ENCODE measurements around the gene WWOX. TPM values are rescaled to one million over a fixed set of nuclear protein-coding genes. Genes with fewer than 3 reads are reported as not detected.

The WWOX gene
- total RNA-seq, 1 donor: 8.2 TPM

DNA sequence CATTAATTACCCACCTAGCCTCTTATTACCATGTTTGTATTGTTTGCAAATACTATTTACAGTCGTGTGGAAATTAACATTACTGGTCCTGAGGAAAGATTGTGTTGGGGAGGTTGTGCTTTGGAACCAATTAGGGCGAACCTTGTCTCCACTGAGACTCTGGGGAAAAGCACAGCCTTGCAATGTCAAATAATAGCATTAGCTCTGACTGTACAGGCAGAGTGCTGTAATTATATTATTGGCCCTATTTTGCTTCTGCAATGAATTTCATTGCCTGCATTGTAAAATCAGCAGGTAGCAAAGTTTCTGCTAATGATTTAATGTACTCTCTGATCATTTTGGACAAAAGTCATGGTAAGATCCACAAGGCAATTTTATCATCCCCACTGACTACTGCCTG is 97.0 kb downstream of the WWOX start:
- DNase-seq (ENCODE audit: low read depth): no peak
- TF ChIP-seq, protein P1, sequence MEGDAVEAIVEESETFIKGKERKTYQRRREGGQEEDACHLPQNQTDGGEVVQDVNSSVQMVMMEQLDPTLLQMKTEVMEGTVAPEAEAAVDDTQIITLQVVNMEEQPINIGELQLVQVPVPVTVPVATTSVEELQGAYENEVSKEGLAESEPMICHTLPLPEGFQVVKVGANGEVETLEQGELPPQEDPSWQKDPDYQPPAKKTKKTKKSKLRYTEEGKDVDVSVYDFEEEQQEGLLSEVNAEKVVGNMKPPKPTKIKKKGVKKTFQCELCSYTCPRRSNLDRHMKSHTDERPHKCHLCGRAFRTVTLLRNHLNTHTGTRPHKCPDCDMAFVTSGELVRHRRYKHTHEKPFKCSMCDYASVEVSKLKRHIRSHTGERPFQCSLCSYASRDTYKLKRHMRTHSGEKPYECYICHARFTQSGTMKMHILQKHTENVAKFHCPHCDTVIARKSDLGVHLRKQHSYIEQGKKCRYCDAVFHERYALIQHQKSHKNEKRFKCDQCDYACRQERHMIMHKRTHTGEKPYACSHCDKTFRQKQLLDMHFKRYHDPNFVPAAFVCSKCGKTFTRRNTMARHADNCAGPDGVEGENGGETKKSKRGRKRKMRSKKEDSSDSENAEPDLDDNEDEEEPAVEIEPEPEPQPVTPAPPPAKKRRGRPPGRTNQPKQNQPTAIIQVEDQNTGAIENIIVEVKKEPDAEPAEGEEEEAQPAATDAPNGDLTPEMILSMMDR (IDR thresholded peaks at IDR 0.05; ENCODE audit: insufficient read depth, low read depth, low read length): no peak
- no peak overlapping the region for H3K4me3 ChIP-seq (ENCODE audit: low read depth, low read length)

DNA sequence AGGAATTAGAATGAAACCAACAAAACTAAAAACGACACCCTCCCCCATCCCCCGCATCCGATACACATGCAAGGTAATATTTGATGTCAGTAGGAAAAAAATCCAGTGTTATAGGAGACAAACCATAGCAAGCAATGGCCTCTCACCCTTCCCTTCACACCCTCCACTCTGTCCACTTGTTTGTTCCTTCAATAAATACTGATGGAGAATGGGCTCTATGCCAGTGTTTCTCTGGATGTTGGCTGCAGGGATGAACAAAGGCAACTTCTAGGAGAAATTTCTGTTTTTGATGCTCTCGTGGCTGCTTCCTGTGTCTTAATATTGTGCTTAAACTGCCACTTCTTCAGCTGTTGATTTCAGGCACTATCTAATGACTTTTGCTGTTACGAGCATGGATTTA is 98.8 kb downstream of the WWOX start:
- H3K4me3 ChIP-seq (ENCODE audit: low read depth, low read length): no peak overlapping the region
- TF ChIP-seq, protein P1 (IDR thresholded peaks at IDR 0.05; ENCODE audit: insufficient read depth, low read depth, low read length): no peak
- no peak for DNase-seq (ENCODE audit: low read depth)

DNA sequence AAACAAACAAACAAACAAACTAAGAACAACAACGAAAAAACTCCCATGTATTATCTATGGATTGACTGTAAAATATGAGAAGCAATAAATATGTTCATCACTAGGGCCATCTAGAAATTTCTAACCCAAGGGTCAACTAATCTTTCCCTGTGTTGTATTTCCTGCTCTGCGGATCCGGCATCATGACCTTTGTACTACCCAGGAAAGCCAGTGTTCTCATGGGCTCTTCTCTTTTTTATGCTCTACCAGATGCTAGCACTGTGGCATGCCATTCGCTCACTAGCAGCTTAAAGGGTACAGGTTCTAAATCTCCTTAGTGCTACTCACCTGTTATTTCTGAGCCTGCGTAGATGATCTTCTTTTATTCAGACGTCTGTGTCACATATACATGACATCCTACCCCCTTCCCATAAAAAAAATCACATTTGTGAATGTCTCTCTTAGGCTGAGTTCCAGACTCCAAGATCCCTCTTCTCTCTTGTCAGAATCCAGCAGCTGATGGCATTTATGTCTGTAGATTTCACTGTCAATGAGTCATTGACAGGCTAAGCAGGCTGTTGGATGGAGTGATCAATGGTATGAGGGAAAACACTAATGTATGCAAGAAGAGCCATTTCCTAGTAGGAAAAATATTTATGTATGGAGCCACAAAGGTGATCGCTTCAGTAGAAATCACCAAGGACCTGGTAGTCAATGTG is 100.0 kb downstream of the WWOX start:
- no peak overlapping the region for H3K4me3 ChIP-seq (ENCODE audit: low read depth, low read length)
- DNase-seq (ENCODE audit: low read depth): no peak
- TF ChIP-seq, protein P1 (IDR thresholded peaks at IDR 0.05; ENCODE audit: insufficient read depth, low read depth, low read length): no peak

DNA sequence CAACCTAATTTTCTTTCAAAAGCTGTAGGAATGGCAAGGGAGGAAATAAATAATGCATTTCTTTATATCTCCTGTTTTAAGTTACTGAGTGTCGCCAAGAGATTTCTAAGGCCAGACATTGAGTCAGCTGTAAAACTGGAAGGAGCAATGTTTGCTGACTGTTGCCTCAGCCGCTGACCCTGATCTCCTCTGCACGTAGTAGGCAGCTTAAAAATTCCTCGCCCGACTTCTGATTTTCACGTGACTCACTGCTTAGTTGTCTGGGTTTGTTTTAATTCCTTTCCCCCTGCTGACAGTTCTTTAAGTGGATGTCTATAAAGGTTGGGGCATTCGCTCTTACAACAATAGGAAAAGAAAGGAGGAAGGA is 100.6 kb downstream of the WWOX start:
- DNase-seq (ENCODE audit: low read depth): no peak

DNA sequence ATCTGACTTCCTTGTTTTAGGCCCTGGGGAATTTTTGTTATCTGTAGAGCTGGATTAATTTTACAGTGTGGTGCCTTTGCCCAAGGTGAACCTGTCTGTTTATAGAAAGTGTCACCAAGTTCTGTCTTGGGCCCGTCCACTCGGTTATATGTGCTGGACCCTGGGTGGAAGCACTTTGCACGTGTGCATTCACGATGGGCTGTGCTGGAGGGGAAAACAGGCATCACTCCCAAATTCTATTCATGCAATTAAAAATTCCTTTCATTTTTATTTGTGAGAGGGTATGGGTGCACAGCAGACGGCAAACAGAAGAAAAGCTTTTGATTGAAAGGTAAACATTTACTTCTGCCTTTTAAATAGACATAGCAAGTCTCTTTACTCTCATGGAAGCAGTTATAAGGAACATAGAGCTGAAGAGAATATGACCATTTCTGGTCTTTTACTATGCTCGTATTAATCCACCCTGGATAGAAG is 101.2 kb downstream of the WWOX start:
- H3K4me3 ChIP-seq (ENCODE audit: low read depth, low read length): no peak overlapping the region
- TF ChIP-seq, protein P1 (IDR thresholded peaks at IDR 0.05; ENCODE audit: insufficient read depth, low read depth, low read length): no peak
- no peak for DNase-seq (ENCODE audit: low read depth)

More for the DNA sequence above, 100.6 kb downstream of the WWOX start:
- TF ChIP-seq, protein P1 (IDR thresholded peaks at IDR 0.05; ENCODE audit: insufficient read depth, low read depth, low read length): no peak
- no peak overlapping the region for H3K4me3 ChIP-seq (ENCODE audit: low read depth, low read length)

DNA sequence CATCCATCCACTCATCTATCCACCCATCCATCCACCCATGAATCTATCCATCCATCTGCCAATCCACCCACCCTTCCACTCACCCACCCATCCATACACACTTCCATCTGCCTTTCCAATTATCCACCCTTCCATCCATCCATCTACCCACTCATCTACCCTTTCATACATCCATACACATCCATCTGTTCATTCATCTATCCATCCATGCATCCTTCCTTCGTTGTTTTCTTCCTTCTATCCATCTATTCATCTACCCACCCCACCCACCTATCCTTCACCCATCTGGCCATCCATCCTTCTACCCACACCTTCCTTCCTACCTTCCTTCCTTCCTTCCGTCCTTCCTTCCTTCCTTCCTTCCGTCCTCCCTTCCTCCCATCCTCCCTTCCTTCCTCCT is 106.1 kb downstream of the WWOX start:
- TF ChIP-seq, protein P1 (IDR thresholded peaks at IDR 0.05; ENCODE audit: insufficient read depth, low read depth, low read length): no peak
- no peak for DNase-seq (ENCODE audit: low read depth)
- H3K4me3 ChIP-seq (ENCODE audit: low read depth, low read length): no peak overlapping the region
